ENCODE results near the gene EVC.
"Not testable (repeated sequence)": the region's sequence is repeated elsewhere in the genome, so short reads cannot be mapped to it uniquely, and the experiment has no call there.

The EVC gene

GRCh38 chr4:5843573-5844530, 132.9 kb downstream of the EVC start:
- DNase-seq (ENCODE audit: low read depth), result no peak

DNA sequence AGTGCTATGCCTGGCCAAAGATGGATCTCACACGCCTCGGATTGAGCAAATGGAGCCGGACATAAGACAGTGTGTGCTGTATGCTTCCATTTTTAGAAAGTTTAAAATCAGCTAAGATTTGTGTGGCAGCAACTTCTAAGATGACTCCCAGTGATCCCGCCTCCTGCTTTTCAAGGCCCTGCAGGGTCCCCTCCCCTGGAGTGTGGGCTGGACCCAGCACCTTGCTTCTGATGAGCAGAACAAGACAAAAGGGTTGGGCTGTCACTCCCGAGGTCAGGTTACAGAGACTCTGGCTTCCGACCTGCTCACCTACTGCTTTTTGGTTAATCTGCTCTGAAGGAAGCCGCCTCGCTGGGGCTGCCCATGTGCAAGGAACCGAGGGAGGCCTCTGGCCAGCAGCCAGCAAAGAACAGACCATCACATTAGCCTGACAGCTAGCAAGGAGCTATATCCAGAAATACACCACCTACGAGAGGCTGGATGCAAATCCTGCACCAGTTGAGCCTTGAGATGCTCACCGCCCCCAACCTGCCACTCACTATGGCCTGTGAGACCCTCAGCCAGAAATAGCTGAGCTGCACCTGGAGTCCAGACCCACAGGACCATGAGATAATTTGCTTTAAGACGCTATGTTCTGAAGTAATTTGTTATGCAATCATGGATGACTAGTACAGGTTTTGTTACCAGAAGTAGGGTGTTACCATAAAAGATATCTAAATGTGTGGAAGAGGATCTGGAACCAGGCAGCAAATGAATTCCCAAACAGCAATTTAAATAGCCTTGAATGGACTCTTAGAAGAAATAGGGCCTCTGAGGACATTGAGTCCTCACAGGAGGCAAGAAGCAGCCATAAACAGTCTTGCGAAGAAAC, 134.3 kb downstream of the EVC start:
- no peak for DNase-seq (ENCODE audit: low read depth)

DNA sequence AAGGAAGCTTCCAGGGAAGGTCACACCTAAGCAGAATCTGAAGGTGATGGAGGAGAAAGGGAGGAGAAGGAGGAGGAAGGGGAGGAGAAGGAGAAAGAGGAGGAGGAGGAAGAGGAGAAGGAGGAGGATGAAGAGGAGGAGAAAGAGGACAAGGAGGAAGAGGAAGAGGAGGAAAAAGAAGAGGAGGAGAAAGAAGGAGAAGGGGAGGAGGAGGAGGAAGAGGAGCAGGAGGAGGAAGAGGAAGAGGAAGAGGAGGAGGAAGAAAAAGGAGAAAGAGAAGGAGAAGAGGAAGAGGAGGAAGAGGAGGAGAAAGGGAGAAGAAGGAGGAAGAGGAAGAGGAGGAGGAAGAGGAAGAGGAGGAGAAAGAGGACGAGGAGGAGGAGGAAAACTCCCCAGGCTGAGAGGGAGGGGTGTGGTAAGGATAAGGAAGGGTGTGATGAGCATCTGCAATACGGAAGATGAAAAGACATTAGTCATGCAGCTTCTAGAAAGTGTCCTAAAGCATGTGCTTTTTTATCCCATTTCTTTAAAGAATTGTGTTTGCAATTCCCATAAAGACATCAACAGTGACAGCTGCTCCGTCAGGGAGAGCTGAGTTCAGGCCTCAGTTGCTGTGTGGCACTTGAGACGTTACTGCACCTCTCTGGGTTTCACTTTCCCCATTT, 140.8 kb downstream of the EVC start:
- DNase-seq (ENCODE audit: low read depth), result no peak

DNA sequence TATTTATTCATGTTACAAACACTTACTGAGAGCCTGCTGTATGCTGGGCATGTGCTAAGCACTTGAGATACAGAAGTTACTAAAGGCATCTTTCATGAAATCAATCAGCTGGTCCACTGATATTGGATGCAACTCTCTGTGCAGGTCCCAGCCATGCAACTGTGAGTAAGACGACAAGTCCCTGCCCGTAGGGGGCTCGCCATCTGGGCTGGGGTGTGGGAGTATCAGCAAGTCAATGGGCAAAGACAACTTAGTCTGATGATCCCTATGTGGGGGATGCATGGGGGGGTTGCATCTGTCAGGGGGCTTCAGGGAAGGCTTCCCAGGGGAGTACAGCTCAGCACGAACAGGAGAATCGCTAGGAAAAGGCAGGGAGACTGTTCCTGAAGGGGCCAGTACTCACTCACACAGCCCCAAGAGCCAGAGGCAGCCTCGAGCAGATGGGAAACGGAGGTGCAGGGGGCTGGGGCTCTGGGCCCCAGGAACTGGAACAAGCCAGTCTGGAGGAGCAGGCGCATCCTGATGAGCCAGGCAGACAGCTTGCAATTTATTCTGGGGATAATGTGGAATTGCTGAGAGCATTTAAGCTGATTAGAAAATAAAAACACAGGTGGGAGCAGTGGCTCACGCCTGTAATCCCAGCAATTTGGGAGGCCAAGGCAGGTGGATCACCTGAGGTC, 141.7 kb downstream of the EVC start:
- DNase-seq (ENCODE audit: low read depth), result no peak

- DNase-seq (ENCODE audit: low read depth), result no peak
Observed at GRCh38 chr4:5854929-5855328, 143.9 kb downstream of the EVC start.

GRCh38 chr4:5856362-5856761, 145.4 kb downstream of the EVC start:
- DNase-seq (ENCODE audit: low read depth), result not testable (repeated sequence)

DNA sequence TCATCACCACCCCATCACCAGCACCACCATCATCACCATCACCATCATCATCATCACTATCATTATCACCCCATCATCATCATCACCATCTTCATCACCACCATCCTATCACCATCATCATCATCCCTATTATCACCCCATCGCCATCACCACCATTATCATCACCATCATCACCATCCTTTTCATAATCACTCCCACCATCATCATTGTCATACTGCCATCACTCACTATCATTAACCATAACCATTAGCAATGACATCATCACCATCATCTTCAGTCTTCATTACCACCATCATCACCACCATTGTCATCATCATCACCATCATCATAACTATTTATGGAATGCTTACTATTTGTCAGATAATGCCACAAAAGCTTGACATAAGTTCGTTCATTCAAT, 146.2 kb downstream of the EVC start:
- DNase-seq (ENCODE audit: low read depth), result no peak

DNA sequence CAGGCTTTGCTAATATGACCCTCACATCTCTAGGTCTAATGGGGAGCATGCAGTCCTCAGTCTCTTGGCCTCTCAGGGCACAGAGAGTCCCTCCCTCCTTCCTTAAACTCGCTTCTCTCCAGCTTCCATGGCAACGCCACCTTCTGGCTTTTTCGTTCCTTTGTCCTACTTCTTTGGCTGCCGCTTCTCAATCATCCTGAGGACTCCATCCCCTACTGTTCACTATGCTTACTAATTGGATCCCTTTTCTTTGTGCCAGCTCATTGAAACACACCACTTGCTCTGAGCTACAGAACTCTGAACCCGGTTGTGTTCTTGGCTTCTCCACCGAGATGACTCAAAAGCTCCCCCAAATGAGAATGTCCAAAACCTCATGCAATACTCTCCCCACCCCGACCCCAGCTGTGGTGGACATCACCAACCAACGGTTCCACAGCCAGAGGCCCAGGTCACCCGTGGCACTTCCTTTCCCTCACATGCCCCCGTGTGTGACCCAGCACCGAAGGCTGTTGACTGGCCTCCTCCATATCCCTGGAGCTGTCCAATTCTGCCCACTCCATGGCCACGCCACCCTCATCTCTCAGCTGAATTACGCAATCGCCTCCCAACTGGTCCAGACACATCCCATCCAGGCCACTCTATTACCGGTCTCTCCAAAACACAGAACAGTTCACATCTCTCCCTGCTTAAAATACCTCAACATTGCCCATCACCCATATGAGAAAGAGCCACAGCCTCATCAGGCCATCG, 147.2 kb downstream of the EVC start:
- no peak for DNase-seq (ENCODE audit: low read depth)

- DNase-seq (ENCODE audit: low read depth), result peak; percentile 37
Observed at GRCh38 chr4:5863461-5864113, 152.6 kb downstream of the EVC start.
